A549 (cell line): ENCODE measurements around the gene KRTAP5-4. TPM values are rescaled to one million over a fixed set of nuclear protein-coding genes. Genes with fewer than 3 reads are reported as not detected.
"Not testable (repeated sequence)": the region's sequence is repeated elsewhere in the genome, so short reads cannot be mapped to it uniquely, and the experiment has no call there.

ENCODE experiments used
- ATAC-seq, 2 experiments: fragments of 200-7000 bp in 1 of 2; fragments of >200 bp in 1 of 2; cut with Nextera tagmentation in 1 of 2; cut with Tn5 transposase in 1 of 2; 3 replicates each; pipeline versions ENCODE4 v1.8.0 to v1.9.1; 2018 to 2020; ENCODE audit warnings: mild to moderate bottlenecking in 1 of 2, moderate library complexity in 1 of 2
- CTCF ChIA-PET: fragments of 300-600 bp; sonication (Branson Sonifier 250); formaldehyde crosslinking; extraction: SDS; loops from one replicate; lab custom pipeline; 2021; ENCODE audit warnings: antibody characterized with exemption, inconsistent platforms; lab: Yijun Ruan, JAX
- POLR2A ChIA-PET: fragments of 350-600 bp; formaldehyde crosslinking; extraction: SDS; loops from one replicate; lab custom pipeline; 2021; ENCODE audit warnings: antibody characterized with exemption, inconsistent platforms; lab: Yijun Ruan, JAX
- DNase-seq, 2 experiments: peaks; one replicate each; pipeline versions ENCODE4 v3.0.0 to v3.0.0-alpha.2; 2011 to 2016; ENCODE audit warnings: low read depth in 1 of 2, low spot score in 1 of 2
- FAIRE-seq: peaks from 2 replicates; lab custom pipeline; 2011; peaks lifted over from hg19 to GRCh38; lab: Jason Lieb, UNC
- H3K27ac ChIP-seq, 2 experiments: fragments of >200 bp; sonication (Bioruptor Twin); formaldehyde crosslinking; 3 replicates each; pipeline ENCODE4 v1.5.1; 2016 to 2017
- H3K4me1 ChIP-seq: fragments of >200 bp; sonication (Bioruptor Twin); formaldehyde crosslinking; 3 replicates; pipeline ENCODE4 v1.6.1; 2016
- H3K4me2 ChIP-seq: fragments of >200 bp; sonication (Bioruptor Twin); formaldehyde crosslinking; 3 replicates; pipeline ENCODE4 v1.6.1; 2016
- H3K4me3 ChIP-seq: fragments of >200 bp; sonication (Bioruptor Twin); formaldehyde crosslinking; 3 replicates; pipeline ENCODE4 v1.5.1; 2016
- H3K9me3 ChIP-seq: fragments of >200 bp; sonication (Bioruptor Twin); formaldehyde crosslinking; 3 replicates; pipeline ENCODE4 v1.6.1; 2016
- CBX8 ChIP-seq: fragments of 200-600 bp; sonication (generic); IDR thresholded peaks from 2 replicates; pipeline ENCODE4 v1.6.1; 2016
- FOSB ChIP-seq: fragments of 250-450 bp; sonication (Bioruptor Pico); IDR thresholded peaks from 2 replicates; pipeline ENCODE4 v1.5.0; 2020; ENCODE audit warnings: mild to moderate bottlenecking, moderate library complexity
- FOXS1 ChIP-seq: fragments of 250-450 bp; sonication (Bioruptor Pico); IDR thresholded peaks from 2 replicates; pipeline ENCODE4 v1.5.0; 2020; ENCODE audit warnings: mild to moderate bottlenecking, moderate library complexity
- GATA3 ChIP-seq: IDR thresholded peaks from 2 replicates; pipeline ENCODE4 v1.6.1; 2012; ENCODE audit warnings: borderline replicate concordance
- KDM1A ChIP-seq: fragments of 200-600 bp; sonication (generic); IDR thresholded peaks from 2 replicates; pipeline ENCODE4 v1.6.1; 2016; ENCODE audit warnings: low read depth, mild to moderate bottlenecking
- NPAS2 ChIP-seq: fragments of 250-450 bp; sonication (Bioruptor Pico); IDR thresholded peaks from 2 replicates; pipeline ENCODE4 v1.8.0; 2022; ENCODE audit warnings: mild to moderate bottlenecking, moderate library complexity, borderline replicate concordance
- NR3C1 ChIP-seq: fragments of >200 bp; sonication (Bioruptor Twin); formaldehyde crosslinking; IDR thresholded peaks from 3 replicates; pipeline ENCODE4 v1.6.1; 2017
- RNF2 ChIP-seq: fragments of 200-600 bp; sonication (generic); IDR thresholded peaks from 2 replicates; pipeline ENCODE4 v1.6.1; 2016; ENCODE audit warnings: low read depth, mild to moderate bottlenecking, antibody characterized with exemption, moderate library complexity, borderline replicate concordance
- SREBF2 ChIP-seq: fragments of 450-650 bp; IDR thresholded peaks from 2 replicates; pipeline ENCODE4 v1.6.1; 2014; ENCODE audit warnings: mild to moderate bottlenecking, moderate library complexity
- WGBS: methylation state at CpG from one replicate; pipeline ENCODE4 v1.1.6; 2017; ENCODE audit errors: missing lambda C conversion rate; 5-methylcytosine and 5-hydroxymethylcytosine counted together
- polyA plus RNA-seq, 4 experiments: library from polyadenylated mRNA; depleted of rRNA in 3 of 4; stranded (reverse); fragments of >200 nt; fragmentation: RNase III in 1 of 4; extraction: RNeasy Plus Mini Kit Qiagen cat#74134 plus additional on column Dnase treatment in 1 of 4; gene quantifications; 2 replicates in 3 of 4; 3 replicates in 1 of 4; pipeline ENCODE4 v1.2.3, GENCODE V29; 2011 to 2017
- TF ChIP-seq, protein P1 (sequence below): fragments of >200 bp; sonication (Bioruptor Twin); formaldehyde crosslinking; IDR thresholded peaks from 3 replicates; pipeline ENCODE4 v1.6.1; 2016
- TF ChIP-seq, protein P2 (sequence below): fragments of >200 bp; sonication (Bioruptor Twin); formaldehyde crosslinking; IDR thresholded peaks from 3 replicates; pipeline ENCODE4 v1.5.1; 2016

Gene KRTAP5-4
- polyA plus RNA-seq, 2 of the 4 experiments (the other 2 are of a cell fraction), result not detected

DNA sequence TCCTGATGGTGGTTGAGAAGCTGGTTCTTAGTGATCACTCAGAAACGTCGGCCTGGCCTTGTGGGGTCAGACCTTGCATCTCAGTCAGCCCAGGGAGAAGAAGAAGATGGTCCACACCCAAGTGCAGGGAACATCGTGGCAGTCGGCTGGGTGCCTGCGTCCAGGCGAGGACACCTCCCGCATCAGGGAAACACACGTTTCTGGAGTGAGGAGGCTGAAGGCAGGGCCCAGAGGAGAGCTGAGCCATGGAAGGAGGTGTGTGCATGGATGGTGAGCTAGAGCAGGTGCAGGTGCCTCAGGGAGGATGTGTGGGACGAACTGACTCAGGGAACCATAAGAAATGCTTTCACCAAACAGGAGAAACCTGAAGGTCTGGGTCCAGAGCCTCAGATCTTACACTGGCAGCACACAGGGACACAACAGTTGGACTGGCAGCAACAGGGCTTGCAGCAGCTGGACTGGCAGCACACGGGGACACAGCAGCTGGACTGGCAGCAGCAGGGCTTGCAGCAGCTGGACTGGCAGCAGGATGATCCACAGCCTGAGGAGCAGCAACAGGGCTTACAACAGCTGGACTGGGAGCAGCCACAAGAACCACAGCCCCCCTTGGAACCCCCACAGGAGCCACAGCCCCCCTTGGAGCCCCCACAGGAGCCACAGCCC, 24.5 kb downstream of the KRTAP5-4 start:
- no peaks in the 10 kb centered on the region for H3K9me3 ChIP-seq
- TF ChIP-seq GATA3 (no peak), CBX8 (no peak)
- TF ChIP-seq, all 56 proteins: peak for 0
- DNase-seq, result no peak
- POLR2A ChIA-PET, result no interaction called here
- ATAC-seq, result no peak
- no peak overlapping the region for H3K4me3 ChIP-seq
- CTCF ChIA-PET, result interaction anchor here (0.7 to 5.8 kb wide), 12 partner anchors 15 to 55 kb away, joined by 3 to 48 read pairs (median 4); no protein-coding TSS in a partner anchor
- 52% methylated on average over 9 of the region's 10 CpGs for WGBS
- H3K27ac ChIP-seq, result no peak overlapping the region
- no peak overlapping the region for H3K4me2 ChIP-seq
- FAIRE-seq, result no peak
- no peaks in the 10 kb centered on the region for H3K4me1 ChIP-seq

DNA sequence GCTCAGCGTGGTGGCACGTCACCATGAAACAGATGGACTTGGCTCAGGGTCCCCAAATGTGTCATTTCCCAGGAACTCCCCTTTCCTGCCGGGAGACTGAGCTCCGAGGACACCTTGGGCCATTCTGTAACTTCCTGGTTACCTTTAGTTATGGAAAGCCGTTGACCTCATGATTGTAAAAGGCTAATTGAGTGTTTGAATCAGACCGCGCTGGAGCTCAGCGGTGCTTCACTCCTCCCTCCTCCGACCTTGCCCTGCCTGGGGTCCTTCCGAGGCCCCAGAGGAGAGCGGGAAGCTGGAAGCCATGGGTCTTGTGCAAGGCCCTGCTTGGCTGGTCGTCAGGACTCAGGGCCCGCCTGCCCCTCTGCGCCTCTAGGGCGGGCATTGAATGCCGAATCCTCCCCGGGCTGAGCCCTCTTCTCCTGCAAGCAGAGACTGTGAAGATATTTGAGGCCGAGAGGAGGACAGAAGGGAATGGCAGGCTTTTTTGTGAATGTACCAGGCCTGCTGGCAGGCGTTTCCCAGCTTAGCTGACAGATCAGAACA, 25.3 kb downstream of the KRTAP5-4 start:
- H3K9me3 ChIP-seq, H3K4me3 ChIP-seq, FAIRE-seq, H3K4me2 ChIP-seq, H3K4me1 ChIP-seq, DNase-seq, H3K27ac ChIP-seq, POLR2A ChIA-PET: not testable (repeated sequence)
- WGBS, result 66% methylated on average over 19 of the region's 19 CpGs
- CTCF ChIA-PET, result interaction anchor here (0.7 to 5.8 kb wide), 14 partner anchors 12 to 548 kb away, joined by 3 to 48 read pairs (median 6); partner anchors contain the start of genes KRTAP5-3 and KRTAP5-5
- 0 out of 6 replicates have a peak, but pooled peaks of 1 of the 2 experiments have one; percentile 6 for ATAC-seq

DNA sequence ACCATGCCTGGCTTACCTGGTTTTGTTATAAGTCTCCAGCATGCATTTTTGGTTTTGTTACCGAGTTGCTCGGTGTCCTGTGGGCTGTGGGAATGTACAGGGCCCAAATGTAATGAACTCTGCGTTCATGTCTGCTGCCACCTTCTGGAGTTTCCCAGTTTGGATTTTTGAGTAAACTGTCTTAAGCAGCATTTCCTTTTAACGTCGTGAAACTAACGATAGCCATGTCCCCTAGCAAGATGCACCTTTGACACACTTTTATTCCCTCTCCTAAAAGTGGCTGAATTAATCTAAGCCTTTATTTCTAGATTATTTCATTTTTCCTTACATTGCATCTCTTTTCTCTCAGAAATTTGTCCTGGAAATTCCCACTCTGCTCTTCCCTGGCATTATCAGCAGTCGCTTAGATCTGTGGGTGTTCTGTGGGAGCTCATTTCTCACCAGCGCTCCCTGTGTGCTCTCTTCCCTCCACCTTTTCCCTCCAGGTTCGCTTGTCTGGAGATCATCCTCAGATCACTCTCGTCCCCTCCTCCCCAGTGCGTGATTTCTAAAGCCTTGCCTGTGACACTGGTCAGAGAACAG, 25.9 kb downstream of the KRTAP5-4 start:
- ATAC-seq, result peak; percentile 55 to 64; a peak in 3 of 6 replicates
- H3K4me2 ChIP-seq, FAIRE-seq, POLR2A ChIA-PET, H3K4me3 ChIP-seq, H3K9me3 ChIP-seq, DNase-seq, H3K4me1 ChIP-seq, H3K27ac ChIP-seq: not testable (repeated sequence)
- 55% methylated on average over 11 of the region's 11 CpGs for WGBS
- CTCF ChIA-PET, result interaction anchor here (0.7 to 5.8 kb wide), 25 partner anchors 9 to 560 kb away, joined by 3 to 48 read pairs (median 6); partner anchors contain the start of genes KRTAP5-1, KRTAP5-3 and KRTAP5-5

DNA sequence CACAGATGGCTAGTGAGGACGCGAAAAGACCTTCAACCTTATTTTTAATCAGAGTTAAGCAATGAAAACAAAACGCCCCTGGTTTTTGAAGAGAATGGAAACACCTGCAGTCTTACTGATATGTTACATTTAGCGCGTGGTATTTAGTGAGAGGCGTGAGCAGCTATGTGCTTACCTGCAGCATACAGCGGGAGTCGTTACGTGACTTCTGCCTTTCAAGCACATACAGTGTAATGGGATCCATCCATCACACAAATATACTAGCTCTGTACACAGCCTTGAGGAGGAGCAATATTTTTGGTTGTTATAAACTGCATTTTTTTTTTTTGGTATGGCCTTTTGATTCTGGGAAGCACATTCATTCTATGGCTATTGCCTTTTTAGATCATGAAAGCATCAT, 29.3 kb downstream of the KRTAP5-4 start:
- no peak overlapping the region for H3K4me3 ChIP-seq
- CTCF ChIA-PET, result interaction anchor here (1.2 to 6.0 kb wide), 5 partner anchors 16 to 46 kb away, joined by 3 to 47 read pairs (median 7); partner anchors contain the start of genes KRTAP5-3 and KRTAP5-5
- no peak overlapping the region for H3K27ac ChIP-seq
- H3K4me1 ChIP-seq, result peaks cover 15% of the 10 kb centered on the region
- 81% methylated on average over 9 of the region's 9 CpGs for WGBS
- no peaks in the 10 kb centered on the region for H3K9me3 ChIP-seq
- no peak for DNase-seq
- no peak for FAIRE-seq
- H3K4me2 ChIP-seq, result no peak overlapping the region
- TF ChIP-seq FOSB (CRISPR knock-in tag) (no peak), KDM1A (no peak), FOXS1 (CRISPR knock-in tag) (no peak), NR3C1 (no peak), RNF2 (no peak), SREBF2 (no peak), NPAS2 (CRISPR knock-in tag) (no peak)
- TF ChIP-seq, protein P1, sequence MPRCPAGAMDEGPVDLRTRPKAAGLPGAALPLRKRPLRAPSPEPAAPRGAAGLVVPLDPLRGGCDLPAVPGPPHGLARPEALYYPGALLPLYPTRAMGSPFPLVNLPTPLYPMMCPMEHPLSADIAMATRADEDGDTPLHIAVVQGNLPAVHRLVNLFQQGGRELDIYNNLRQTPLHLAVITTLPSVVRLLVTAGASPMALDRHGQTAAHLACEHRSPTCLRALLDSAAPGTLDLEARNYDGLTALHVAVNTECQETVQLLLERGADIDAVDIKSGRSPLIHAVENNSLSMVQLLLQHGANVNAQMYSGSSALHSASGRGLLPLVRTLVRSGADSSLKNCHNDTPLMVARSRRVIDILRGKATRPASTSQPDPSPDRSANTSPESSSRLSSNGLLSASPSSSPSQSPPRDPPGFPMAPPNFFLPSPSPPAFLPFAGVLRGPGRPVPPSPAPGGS, result no peak
- TF ChIP-seq, protein P2, sequence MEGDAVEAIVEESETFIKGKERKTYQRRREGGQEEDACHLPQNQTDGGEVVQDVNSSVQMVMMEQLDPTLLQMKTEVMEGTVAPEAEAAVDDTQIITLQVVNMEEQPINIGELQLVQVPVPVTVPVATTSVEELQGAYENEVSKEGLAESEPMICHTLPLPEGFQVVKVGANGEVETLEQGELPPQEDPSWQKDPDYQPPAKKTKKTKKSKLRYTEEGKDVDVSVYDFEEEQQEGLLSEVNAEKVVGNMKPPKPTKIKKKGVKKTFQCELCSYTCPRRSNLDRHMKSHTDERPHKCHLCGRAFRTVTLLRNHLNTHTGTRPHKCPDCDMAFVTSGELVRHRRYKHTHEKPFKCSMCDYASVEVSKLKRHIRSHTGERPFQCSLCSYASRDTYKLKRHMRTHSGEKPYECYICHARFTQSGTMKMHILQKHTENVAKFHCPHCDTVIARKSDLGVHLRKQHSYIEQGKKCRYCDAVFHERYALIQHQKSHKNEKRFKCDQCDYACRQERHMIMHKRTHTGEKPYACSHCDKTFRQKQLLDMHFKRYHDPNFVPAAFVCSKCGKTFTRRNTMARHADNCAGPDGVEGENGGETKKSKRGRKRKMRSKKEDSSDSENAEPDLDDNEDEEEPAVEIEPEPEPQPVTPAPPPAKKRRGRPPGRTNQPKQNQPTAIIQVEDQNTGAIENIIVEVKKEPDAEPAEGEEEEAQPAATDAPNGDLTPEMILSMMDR, result no peak
- POLR2A ChIA-PET, result no interaction called here
- no peak for ATAC-seq
